Peyer's patch (tissue), 4 donors: ENCODE results near the gene ZNF516.

ENCODE experiments used
- CTCF ChIP-seq, 6 experiments: fragments of 450-650 bp in 4 of 6; fragments of 200-600 bp in 2 of 6; sonication (generic) in 1 of 6; IDR thresholded peaks; one replicate each; pipeline ENCODE4 v1.5.1; 2017 to 2019; ENCODE audit warnings: antibody characterized with exemption in 6 of 6, mild to moderate bottlenecking in 3 of 6, moderate library complexity in 1 of 6
- POLR2A ChIP-seq, 2 donors: fragments of 450-650 bp; IDR thresholded peaks; one replicate each; pipeline ENCODE4 v1.5.1; 2017; ENCODE audit warnings: antibody characterized with exemption in 2 of 2, mild to moderate bottlenecking in 2 of 2, moderate library complexity in 2 of 2

- no peak for TF ChIP-seq CTCF (IDR thresholded peaks at IDR 0.05)
- TF ChIP-seq POLR2A (IDR thresholded peaks at IDR 0.05): no peak
Measured at GRCh38 chr18:76483780-76484179, 11.3 kb downstream of the ZNF516 start.
